ENCODE results near the gene TBCK. TPM values are rescaled to one million over a fixed set of nuclear protein-coding genes. Genes with fewer than 3 reads are reported as not detected.

The TBCK gene
- total and polyA plus RNA-seq, 2 donors (not counting 3 experiments of a cell fraction or from before 2014, with no cell fraction given): 18.2 to 38.6 TPM

GRCh38 chr4:106019771-106020170, 296.2 kb downstream of the TBCK start:
- POLR2A ChIA-PET: no interaction called here
- Histone ChIP-seq H3K9me3 (replicated peaks; ENCODE audit: control insufficient read depth, insufficient read depth, low read length) (no peaks in the 10 kb centered on the region), H3K9ac (replicated peaks; ENCODE audit: extremely low read depth, insufficient read depth, low read length) (no peak overlapping the region), H3K36me3 (ENCODE audit: control insufficient read depth in 2 of 2, extremely low read depth in 1 of 2, insufficient read depth in 2 of 2, low read length in 2 of 2) (no peaks in the 10 kb centered on the region), H4K20me1 (replicated peaks; ENCODE audit: control insufficient read depth, extremely low read depth, insufficient read depth, low read length) (no peaks in the 10 kb centered on the region), H3K9me1 (replicated peaks; ENCODE audit: control insufficient read depth, extremely low read depth, insufficient read depth, low read length) (no peaks in the 10 kb centered on the region), H3K27me3 (ENCODE audit: control insufficient read depth in 2 of 2, insufficient read depth in 2 of 2, low read length in 2 of 2) (no peaks in the 10 kb centered on the region), H3K79me2 (ENCODE audit: control insufficient read depth, insufficient read depth, low read length) (no peaks in the 10 kb centered on the region), H3K4me3 (replicated peaks in 1 of 3; ENCODE audit: insufficient read depth in 1 of 3, low read depth in 1 of 3, low read length in 3 of 3) (no peak overlapping the region), H3K4me2 (ENCODE audit: insufficient read depth, low read length) (no peak overlapping the region), H3K4me1 (ENCODE audit: control insufficient read depth, extremely low read depth, insufficient read depth, low read length) (no peaks in the 10 kb centered on the region), H3K27ac (ENCODE audit: insufficient read depth, low read depth, low read length) (no peak overlapping the region), H2AFZ (ENCODE audit: low read depth, low read length) (no peak overlapping the region)
- no peak for FAIRE-seq
- DNase-seq (ENCODE audit: low read depth, low spot score): no peak
- intact Hi-C loops (cut with micrococcal nuclease): no loop called here
- BruUV-seq (replicated peaks): no TSS peak
- dilution Hi-C loops (cut with MboI; ENCODE audit: extremely low pct_ligation_motif_present, low sequenced_read_pairs): no loop called here
- CTCF ChIA-PET: no interaction called here
- TF ChIP-seq, protein P1, sequence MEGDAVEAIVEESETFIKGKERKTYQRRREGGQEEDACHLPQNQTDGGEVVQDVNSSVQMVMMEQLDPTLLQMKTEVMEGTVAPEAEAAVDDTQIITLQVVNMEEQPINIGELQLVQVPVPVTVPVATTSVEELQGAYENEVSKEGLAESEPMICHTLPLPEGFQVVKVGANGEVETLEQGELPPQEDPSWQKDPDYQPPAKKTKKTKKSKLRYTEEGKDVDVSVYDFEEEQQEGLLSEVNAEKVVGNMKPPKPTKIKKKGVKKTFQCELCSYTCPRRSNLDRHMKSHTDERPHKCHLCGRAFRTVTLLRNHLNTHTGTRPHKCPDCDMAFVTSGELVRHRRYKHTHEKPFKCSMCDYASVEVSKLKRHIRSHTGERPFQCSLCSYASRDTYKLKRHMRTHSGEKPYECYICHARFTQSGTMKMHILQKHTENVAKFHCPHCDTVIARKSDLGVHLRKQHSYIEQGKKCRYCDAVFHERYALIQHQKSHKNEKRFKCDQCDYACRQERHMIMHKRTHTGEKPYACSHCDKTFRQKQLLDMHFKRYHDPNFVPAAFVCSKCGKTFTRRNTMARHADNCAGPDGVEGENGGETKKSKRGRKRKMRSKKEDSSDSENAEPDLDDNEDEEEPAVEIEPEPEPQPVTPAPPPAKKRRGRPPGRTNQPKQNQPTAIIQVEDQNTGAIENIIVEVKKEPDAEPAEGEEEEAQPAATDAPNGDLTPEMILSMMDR (IDR thresholded peaks at IDR 0.05; ENCODE audit: extremely low read depth in 1 of 2, insufficient read depth in 1 of 2, low read depth in 1 of 2, low read length in 2 of 2): no peak
- TF ChIP-seq GATA2 (IDR thresholded peaks at IDR 0.05; ENCODE audit: insufficient read depth, insufficient read length, low read depth, low read length) (no peak), POLR2AphosphoS5 (IDR thresholded peaks at IDR 0.05; ENCODE audit: insufficient read depth, low read depth, low read length) (no peak), EZH2 (IDR thresholded peaks at IDR 0.05; ENCODE audit: borderline replicate concordance, low read depth, low read length, severe bottlenecking) (no peak), POLR2A (IDR thresholded peaks at IDR 0.05; ENCODE audit: low read depth, low read length) (no peak), MYC (IDR thresholded peaks at IDR 0.05; ENCODE audit: low read depth, low read length) (no peak), JUN (IDR thresholded peaks at IDR 0.05; ENCODE audit: borderline replicate concordance, insufficient read depth, insufficient read length, low read depth) (no peak), FOS (IDR thresholded peaks at IDR 0.05; ENCODE audit: borderline replicate concordance, insufficient read depth, low read length) (no peak)
- TF ChIP-seq, protein P2, sequence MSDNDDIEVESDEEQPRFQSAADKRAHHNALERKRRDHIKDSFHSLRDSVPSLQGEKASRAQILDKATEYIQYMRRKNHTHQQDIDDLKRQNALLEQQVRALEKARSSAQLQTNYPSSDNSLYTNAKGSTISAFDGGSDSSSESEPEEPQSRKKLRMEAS (IDR thresholded peaks at IDR 0.05; ENCODE audit: insufficient read depth, insufficient read length): no peak
